A673 (cell line): Measurements from ENCODE around the gene FAAH2. TPM values are rescaled to one million over a fixed set of nuclear protein-coding genes. Genes with fewer than 3 reads are reported as not detected.

Experiments
- BruUV-seq: library from RNA; stranded (reverse); fragments of 400-500 nt; replicated peaks from 2 replicates; lab custom pipeline; 2021; lab: Mats Ljungman, UMichigan
- CTCF ChIA-PET: fragments of 300-600 bp; sonication (Branson Sonifier 250); formaldehyde crosslinking; loops from one replicate; lab custom pipeline; 2022; ENCODE audit warnings: antibody characterized with exemption; lab: Charles Lee
- POLR2A ChIA-PET: fragments of 300-600 bp; sonication (Branson Sonifier 250); formaldehyde crosslinking; loops from one replicate; lab custom pipeline; 2022; ENCODE audit warnings: antibody characterized with exemption; ENCODE audit not compliant: low non-redundant PET; lab: Charles Lee
- DNase-seq: peaks from one replicate; pipeline ENCODE4 v3.0.0-alpha.2; 2015; ENCODE audit warnings: low spot score
- H3K27ac ChIP-seq: fragments of 200-600 bp; sonication (generic); 2 replicates; pipeline ENCODE4 v1.5.1; 2016; ENCODE audit warnings: mixed run types, low read depth, mild to moderate bottlenecking, mixed read lengths, antibody characterized with exemption, low read length; ENCODE audit not compliant: poor library complexity, severe bottlenecking
- H3K27me3 ChIP-seq: fragments of 200-600 bp; sonication (generic); replicated peaks from 2 replicates; pipeline ENCODE4 v1.6.1; 2017; ENCODE audit warnings: mixed run types, low read depth, mild to moderate bottlenecking, mixed read lengths, antibody characterized with exemption, low read length; ENCODE audit not compliant: insufficient read depth, poor library complexity
- H3K36me3 ChIP-seq: fragments of 200-600 bp; sonication (generic); 2 replicates; pipeline ENCODE4 v1.6.1; 2016; ENCODE audit warnings: mixed run types, mild to moderate bottlenecking, mixed read lengths, antibody characterized with exemption, low read length; ENCODE audit not compliant: insufficient read depth, poor library complexity, severe bottlenecking
- H3K4me1 ChIP-seq: fragments of 200-600 bp; sonication (generic); 2 replicates; pipeline ENCODE4 v1.6.1; 2017; ENCODE audit warnings: mixed run types, mild to moderate bottlenecking, mixed read lengths, antibody characterized with exemption, low read length; ENCODE audit not compliant: insufficient read depth, poor library complexity, severe bottlenecking
- H3K4me3 ChIP-seq: fragments of 200-600 bp; sonication (generic); 2 replicates; pipeline ENCODE4 v1.5.1; 2016; ENCODE audit warnings: low read depth, mixed run types, mild to moderate bottlenecking, mixed read lengths, low read length; ENCODE audit not compliant: poor library complexity, severe bottlenecking
- H3K9me3 ChIP-seq: fragments of 200-600 bp; sonication (generic); 2 replicates; pipeline ENCODE4 v1.6.1; 2016; ENCODE audit warnings: mixed run types, low read depth, mild to moderate bottlenecking, mixed read lengths, antibody characterized with exemption, low read length; ENCODE audit not compliant: poor library complexity, severe bottlenecking
- CTCF ChIP-seq: fragments of 300-800, 200-600 bp; sonication (generic); conservative IDR thresholded peaks from 2 replicates; pipeline ENCODE4 v1.5.1; 2017; ENCODE audit warnings: low read depth, mild to moderate bottlenecking, antibody characterized with exemption, low read length, moderate library complexity, mixed read lengths
- EZH2 ChIP-seq: fragments of 200-600 bp; sonication (generic); IDR thresholded peaks from 2 replicates; pipeline ENCODE4 v1.6.1; 2017; ENCODE audit warnings: borderline replicate concordance, low read depth, mild to moderate bottlenecking, mixed read lengths, antibody characterized with exemption, low read length; ENCODE audit not compliant: poor library complexity, severe bottlenecking
- intact Hi-C: fragments of 100-400 bp; cut with micrococcal nuclease; formaldehyde crosslinking; loops from one replicate; pipeline ENCODE4 v1.10.0; 2022; ENCODE audit not compliant: unreplicated experiment
- total RNA-seq: library from RNA; stranded (reverse); gene quantifications from 2 replicates; pipeline ENCODE4 v1.2.3, GENCODE V29; 2021

The FAAH2 gene
- total RNA-seq, 1 experiment from 2014 or later = 0.24 TPM

- intact Hi-C loops = no loop called here
- no TSS peak for BruUV-seq
- no peak for DNase-seq
- no peaks in the 10 kb centered on the region for H3K36me3 ChIP-seq
- ChIA-PET POLR2A (no interaction called here), CTCF (no interaction called here)
- H3K4me1 ChIP-seq = no peaks in the 10 kb centered on the region
- H3K27me3 ChIP-seq = no peaks in the 10 kb centered on the region
- H3K9me3 ChIP-seq = peaks cover 18% of the 10 kb centered on the region
- no peak overlapping the region for H3K27ac ChIP-seq
- no peak overlapping the region for H3K4me3 ChIP-seq
- no peak for TF ChIP-seq CTCF
- TF ChIP-seq EZH2 = no peak
Observed at GRCh38 chrX:57364145-57364544, 77.6 kb downstream of the FAAH2 start.

- Histone ChIP-seq H3K27ac (no peak overlapping the region), H3K36me3 (no peaks in the 10 kb centered on the region), H3K4me3 (no peak overlapping the region), H3K4me1 (no peaks in the 10 kb centered on the region), H3K9me3 (peaks cover 16% of the 10 kb centered on the region), H3K27me3 (no peaks in the 10 kb centered on the region)
- BruUV-seq = no TSS peak
- TF ChIP-seq EZH2 (no peak), CTCF (no peak)
- ChIA-PET POLR2A (no interaction called here), CTCF (no interaction called here)
- DNase-seq = no peak
- intact Hi-C loops = no loop called here
Observed at GRCh38 chrX:57366430-57366829, 79.9 kb downstream of the FAAH2 start.

GRCh38 chrX:57367649-57368048 lies 81.1 kb downstream of the FAAH2 start:
- H3K27me3 ChIP-seq = no peaks in the 10 kb centered on the region
- H3K36me3 ChIP-seq = no peaks in the 10 kb centered on the region
- CTCF ChIA-PET = no interaction called here
- H3K4me1 ChIP-seq = no peaks in the 10 kb centered on the region
- TF ChIP-seq EZH2 = no peak
- no peak for TF ChIP-seq CTCF
- no peak overlapping the region for H3K4me3 ChIP-seq
- POLR2A ChIA-PET = no interaction called here
- BruUV-seq = no TSS peak
- no peak overlapping the region for H3K27ac ChIP-seq
- intact Hi-C loops = no loop called here
- peaks cover 11% of the 10 kb centered on the region for H3K9me3 ChIP-seq
- DNase-seq = no peak
